GM15510 (cell line): ENCODE data around the gene KIF3C.

Experiments used
- POLR2A ChIP-seq: IDR thresholded peaks from 3 replicates; pipeline ENCODE4 v1.6.1; 2011; ENCODE audit warnings: borderline replicate concordance; ENCODE audit not compliant: insufficient read length; ENCODE audit errors: extremely low read depth

Gene KIF3C

DNA sequence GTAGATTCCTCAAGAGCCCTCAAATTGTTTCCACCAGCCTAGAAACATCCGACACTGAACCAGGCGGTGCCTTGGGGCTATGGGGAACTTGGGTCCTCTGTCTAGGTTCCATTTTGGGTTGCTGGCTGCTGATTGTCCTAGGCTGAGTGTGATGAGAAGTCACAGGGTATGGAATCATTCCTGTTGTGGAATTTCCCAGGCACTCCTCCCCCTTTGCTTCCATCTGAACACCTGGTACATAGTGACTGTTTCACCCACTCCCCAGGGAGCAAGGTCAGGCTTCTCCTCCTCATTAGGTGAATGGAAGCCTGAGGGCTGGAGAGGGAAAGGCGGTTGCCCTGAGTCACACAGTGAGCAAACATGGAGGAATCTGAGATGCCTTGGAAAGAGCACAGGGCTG lies 4.5 kb downstream of the KIF3C start:
- TF ChIP-seq POLR2A: no peak

DNA sequence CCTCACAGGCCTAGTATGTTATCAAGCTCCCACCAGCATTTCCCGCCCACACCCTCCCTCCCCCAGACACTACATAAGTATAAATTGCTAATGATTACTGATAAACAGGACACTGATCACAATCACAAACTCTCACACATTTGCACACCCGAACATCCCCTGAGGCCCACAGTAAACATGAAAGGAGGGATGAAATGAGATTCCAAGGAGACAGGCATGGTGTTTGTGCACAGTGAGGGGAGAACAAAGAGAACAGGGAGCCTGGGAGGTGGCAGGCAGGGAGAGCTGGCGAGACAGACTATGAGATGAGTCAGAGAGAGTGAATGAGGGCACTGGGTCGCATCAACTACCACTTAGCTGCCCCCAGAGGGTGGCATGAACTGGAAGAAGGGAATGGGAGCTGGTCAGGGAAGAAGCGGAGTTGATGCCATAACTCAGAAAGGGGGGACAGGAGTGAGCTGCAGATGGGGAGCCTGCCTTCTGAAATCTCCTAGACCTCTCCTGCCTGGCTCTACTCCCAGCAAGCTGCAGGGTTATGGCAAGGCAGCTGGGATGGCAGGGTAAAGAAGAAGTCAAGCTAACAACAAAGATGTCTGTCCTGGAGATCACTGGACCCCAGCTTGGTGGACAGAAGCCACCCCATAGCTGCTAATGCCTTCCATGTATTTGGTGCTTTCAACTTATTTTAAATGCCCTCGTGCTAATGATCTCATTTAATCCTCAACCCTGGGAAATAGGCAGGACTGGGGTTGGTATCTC lies 5.1 kb downstream of the KIF3C start:
- no peak for TF ChIP-seq POLR2A

DNA sequence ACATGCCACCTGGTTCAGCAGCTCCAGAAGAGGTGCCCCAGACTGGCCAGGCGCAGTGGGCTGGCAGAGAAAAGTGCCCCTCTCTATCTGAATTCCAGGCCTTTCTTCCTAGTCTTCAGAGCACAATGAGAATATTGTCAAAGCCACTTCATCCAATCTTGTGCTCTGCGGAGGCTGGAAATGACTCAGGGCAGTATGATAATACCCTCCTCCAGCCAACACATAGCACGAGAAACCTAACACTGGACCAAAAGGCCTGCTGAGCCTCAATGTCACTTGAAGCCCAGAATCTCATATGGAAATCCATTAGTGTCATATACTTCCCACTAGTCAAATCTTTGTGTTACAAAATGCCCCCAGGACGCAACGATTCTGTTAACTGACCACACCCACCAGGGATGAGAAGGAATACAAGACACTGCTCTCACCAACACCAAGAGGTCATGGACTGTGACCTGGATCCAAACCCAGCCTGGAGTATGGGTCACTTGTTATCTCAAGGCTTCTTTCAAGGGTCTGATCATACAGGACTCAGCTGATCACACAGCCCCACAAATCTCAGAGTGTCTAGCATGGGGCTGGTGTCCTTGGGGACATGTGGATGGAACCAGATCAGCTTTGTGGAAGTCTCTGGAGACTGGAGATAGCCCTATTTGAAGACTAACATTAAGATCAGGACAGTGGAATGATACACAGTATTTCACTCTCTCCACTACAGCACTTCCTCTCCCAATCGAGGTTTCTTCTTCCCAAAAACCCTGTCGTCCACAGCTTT lies 10.1 kb downstream of the KIF3C start:
- no peak for TF ChIP-seq POLR2A

DNA sequence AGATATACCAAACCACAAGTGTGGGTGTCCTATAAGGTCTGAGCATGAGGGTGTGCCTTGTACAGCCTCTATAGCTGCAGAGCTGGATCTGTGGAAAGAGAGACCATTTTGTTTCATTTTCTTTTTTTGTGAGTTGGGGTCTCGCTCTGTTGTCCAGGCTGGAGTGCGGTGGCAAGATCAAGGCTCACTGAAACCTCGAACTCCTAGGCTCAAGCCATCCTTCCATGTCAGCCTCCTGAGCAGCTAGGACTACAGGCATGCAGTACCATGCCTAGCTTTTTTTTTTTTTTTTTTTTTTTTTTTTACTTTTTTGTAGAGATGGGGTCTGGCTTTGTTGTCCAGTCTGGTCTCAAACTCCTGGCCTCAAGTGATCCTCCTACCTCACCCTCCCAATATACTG lies 10.7 kb downstream of the KIF3C start:
- TF ChIP-seq POLR2A: no peak

GRCh38 chr2:25966531-25967270 lies 15.6 kb downstream of the KIF3C start:
- TF ChIP-seq POLR2A: no peak

DNA sequence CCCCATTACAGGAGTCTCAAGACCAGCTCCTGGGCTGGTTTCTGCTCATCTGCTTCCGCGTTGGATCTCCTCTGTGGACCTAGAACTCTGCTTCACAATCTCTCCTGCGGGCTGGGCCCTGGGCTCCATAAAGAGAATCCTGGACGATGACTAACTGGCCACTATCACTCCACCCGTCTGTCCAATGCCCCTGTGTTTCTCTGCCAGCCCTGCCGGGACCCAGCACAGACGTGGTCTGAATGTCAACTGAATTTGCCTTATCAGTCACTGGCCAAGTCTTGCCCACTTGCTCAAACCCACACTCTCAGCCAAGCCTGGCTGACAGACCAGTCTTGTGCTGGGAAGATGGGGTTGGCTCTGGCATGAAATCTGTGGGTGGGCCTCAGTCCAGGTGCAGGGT lies 17.4 kb downstream of the KIF3C start:
- TF ChIP-seq POLR2A: no peak

GRCh38 chr2:25960920-25961319 lies 21.4 kb downstream of the KIF3C start:
- no peak for TF ChIP-seq POLR2A

GRCh38 chr2:25960396-25960795 lies 21.9 kb downstream of the KIF3C start:
- TF ChIP-seq POLR2A: no peak

DNA sequence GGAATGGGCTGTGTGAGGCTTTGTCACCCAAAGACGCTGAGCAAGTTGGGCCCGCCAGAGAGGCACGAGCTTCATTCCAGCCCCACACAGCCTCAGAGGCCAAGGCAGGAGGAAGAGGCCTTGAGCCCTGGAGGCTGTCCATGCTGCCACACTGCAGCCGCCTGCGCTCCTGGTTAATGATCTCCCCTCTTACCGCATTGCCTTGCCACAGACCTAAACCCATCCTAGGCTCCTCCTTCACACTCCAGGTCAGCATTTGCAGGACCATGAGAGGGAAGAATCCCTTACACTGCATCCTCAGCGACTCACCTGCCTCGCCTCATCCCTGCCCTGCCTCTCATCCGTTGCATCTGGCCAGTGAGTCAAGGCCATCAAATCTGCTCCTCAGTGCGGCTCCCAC lies 24.6 kb downstream of the KIF3C start:
- TF ChIP-seq POLR2A: no peak

DNA sequence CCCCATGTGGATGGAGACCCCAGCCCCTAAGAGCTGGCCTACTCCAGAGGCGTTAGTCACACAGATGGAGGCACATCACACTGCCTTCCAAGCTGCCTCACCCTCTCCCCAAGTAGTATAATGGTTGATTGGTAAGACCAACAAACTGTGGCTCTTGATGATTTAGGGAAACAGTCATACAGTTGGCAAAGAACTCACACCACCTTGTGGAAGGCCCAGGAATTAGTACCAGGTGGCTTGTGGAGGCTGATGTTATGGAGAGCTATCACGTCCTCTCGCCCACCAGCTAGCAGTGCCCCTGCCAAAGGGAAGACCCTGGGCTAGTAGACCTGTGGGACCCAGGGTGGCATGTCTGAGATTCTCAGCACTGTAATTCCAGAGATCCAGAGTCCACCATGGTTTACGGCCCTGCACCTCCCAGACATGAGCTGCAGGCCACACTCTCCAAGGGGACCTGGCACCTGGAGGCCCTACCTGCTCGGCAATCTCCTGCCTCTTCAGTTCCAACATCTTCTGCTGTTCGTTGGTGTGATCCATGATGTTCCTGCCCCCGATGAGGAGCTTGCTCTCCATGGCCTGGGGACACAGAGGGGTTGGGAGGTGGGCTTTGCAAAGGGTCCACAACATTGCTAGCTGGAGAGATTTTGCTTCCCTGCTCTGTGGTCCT lies 26.3 kb downstream of the KIF3C start:
- no peak for TF ChIP-seq POLR2A

GRCh38 chr2:25955036-25955435 lies 27.3 kb downstream of the KIF3C start:
- TF ChIP-seq POLR2A: no peak

DNA sequence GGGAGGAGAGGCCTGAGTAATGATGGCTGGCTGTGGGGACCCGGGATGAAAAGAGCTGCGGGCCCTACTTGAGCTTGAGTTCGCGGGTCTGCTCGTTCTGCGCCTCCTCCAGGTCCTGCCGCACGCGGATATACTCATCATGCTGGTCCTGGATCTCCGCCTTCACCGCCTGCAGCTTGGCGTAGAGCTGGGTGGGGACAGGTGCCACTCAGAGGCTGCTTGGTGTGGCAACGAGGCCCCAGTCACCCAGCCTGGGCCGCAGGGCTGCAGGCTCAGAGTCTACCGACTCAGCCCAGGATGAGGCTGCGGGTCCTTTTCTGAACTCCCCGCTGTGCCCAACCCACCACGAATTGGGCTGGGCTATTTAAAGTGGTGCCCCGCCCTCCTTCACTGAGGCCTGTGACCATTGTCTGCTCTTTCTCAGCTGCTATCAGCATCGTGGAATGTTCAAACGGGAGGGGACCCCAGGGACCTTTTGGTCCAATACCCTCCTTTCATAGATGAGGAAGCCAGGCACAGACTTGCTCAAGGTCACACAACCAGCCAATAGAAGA lies 28.0 kb downstream of the KIF3C start:
- TF ChIP-seq POLR2A: no peak

- TF ChIP-seq POLR2A: no peak
Observed at GRCh38 chr2:25951071-25951547, 31.2 kb downstream of the KIF3C start.

DNA sequence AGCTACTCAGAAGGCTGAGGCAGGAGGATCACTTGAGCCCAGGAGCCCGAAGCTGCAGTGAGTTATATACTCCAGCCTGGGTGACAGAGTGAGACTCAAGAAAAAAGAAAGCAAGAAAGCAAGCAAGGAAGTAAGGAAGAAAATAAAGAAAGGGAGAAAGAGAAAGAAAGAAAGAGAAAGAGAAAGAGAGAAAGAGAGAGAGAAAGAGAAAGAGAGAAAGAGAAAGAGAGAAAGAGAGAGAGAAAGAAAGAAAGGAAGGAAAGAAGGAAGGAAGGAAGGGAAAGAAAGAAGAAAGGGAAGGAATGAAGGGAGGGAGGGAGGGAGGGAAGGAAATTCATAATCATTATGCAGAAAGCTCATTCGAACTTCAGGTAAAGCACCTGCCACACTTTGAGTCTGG lies 33.9 kb downstream of the KIF3C start:
- no peak for TF ChIP-seq POLR2A

DNA sequence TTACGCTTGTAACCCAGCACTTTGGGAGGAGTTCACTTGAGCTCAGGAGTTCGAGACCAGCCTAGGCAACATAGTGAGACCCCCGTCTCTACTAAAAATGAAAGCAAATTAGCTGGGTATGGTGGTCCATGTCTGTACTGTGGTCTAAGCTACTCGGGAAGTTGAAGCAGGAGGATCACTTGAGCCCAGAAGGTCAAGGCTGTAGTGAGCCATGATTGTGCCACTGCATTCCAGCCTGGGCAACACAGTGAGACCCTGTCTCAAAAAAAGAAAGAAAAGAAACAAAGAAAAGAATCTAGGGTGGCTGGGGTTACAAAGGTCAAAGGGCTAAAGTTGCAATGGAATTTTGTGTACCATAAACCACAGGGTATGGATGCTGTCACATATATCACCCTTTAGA lies 41.3 kb downstream of the KIF3C start:
- no peak for TF ChIP-seq POLR2A

DNA sequence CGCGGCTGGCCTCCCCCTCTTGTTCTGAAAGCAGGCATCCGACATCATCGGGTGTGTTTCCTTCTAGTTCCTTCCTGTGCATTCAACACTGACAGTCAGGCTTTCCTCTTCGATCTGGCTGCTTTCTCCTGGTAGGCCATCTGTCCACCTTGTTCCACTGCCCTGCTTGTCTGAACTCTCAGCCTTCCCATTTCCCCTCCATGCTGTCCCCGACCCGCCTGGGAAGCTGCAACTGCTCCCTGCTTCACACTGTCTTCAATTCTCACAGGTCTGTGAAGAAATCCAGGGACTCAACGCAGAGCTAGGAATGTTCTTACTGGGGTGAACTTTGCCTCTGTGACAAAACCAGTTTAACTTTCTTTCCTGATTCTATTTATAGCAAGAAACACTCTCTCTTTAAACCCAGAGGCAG lies 43.0 kb downstream of the KIF3C start:
- no peak for TF ChIP-seq POLR2A

DNA sequence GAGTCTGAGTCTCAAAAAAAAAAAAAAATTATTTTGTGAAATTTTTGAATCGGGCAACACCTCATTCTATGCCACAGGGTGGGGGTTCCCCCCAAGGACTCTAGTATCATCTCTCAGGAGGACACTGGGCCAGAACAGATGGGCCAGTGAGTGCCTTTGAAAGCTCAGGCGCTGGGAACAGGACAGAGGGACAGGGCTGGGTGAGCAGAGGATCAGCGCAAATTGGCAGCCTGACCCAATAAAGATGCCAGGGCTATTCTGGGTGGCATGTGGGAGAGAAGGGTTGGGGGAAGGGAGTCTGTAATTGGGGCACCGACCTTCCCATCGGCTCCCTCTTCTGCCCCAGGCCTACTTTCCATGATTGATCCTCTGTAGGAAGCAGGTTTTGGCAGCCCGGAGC lies 44.0 kb downstream of the KIF3C start:
- TF ChIP-seq POLR2A: no peak
